Activated CD8-positive, alpha-beta memory T cell treated with anti-CD3 and anti-CD28 coated beads, Interleukin-2, amount 50 U/mL, for 48 hours (primary cell): ENCODE data around the gene RYR2.

Experiments used
- DNase-seq: peaks from one replicate; pipeline ENCODE4 v3.0.0-alpha.2; 2020

RYR2 gene

GRCh38 chr1:237383791-237384190 lies 341.8 kb downstream of the RYR2 start:
- DNase-seq = no peak

GRCh38 chr1:237384213-237384612 lies 342.2 kb downstream of the RYR2 start:
- DNase-seq = no peak

- no peak for DNase-seq
Measured at GRCh38 chr1:237386362-237387143, 344.6 kb downstream of the RYR2 start.

GRCh38 chr1:237387144-237387505 lies 345.1 kb downstream of the RYR2 start:
- no peak for DNase-seq

GRCh38 chr1:237390823-237391222 lies 348.8 kb downstream of the RYR2 start:
- no peak for DNase-seq

- DNase-seq = no peak
Measured at GRCh38 chr1:237393632-237394031, 351.6 kb downstream of the RYR2 start.

GRCh38 chr1:237394281-237394680 lies 352.3 kb downstream of the RYR2 start:
- DNase-seq = no peak

GRCh38 chr1:237396426-237396825 lies 354.4 kb downstream of the RYR2 start:
- DNase-seq = no peak

- DNase-seq = no peak
Measured at GRCh38 chr1:237398751-237399150, 356.8 kb downstream of the RYR2 start.

GRCh38 chr1:237405912-237406311 lies 363.9 kb downstream of the RYR2 start:
- DNase-seq = no peak

- no peak for DNase-seq
Measured at GRCh38 chr1:237411621-237412020, 369.6 kb downstream of the RYR2 start.

GRCh38 chr1:237416924-237417655 lies 375.1 kb downstream of the RYR2 start:
- DNase-seq = no peak

- no peak for DNase-seq
Measured at GRCh38 chr1:237428809-237429208, 386.8 kb downstream of the RYR2 start.

- DNase-seq = no peak
Measured at GRCh38 chr1:237429252-237429651, 387.3 kb downstream of the RYR2 start.

GRCh38 chr1:237431448-237431847 lies 389.5 kb downstream of the RYR2 start:
- DNase-seq = no peak

GRCh38 chr1:237440346-237440745 lies 398.4 kb downstream of the RYR2 start:
- DNase-seq = no peak

- no peak for DNase-seq
Measured at GRCh38 chr1:237444120-237444790, 402.3 kb downstream of the RYR2 start.

- DNase-seq = no peak
Measured at GRCh38 chr1:237448042-237448441, 406.1 kb downstream of the RYR2 start.

- no peak for DNase-seq
Measured at GRCh38 chr1:237457573-237457972, 415.6 kb downstream of the RYR2 start.

- no peak for DNase-seq
Measured at GRCh38 chr1:237467320-237467719, 425.3 kb downstream of the RYR2 start.

GRCh38 chr1:237470712-237471338 lies 428.8 kb downstream of the RYR2 start:
- DNase-seq = no peak

GRCh38 chr1:237471377-237471776 lies 429.4 kb downstream of the RYR2 start:
- DNase-seq = no peak

- no peak for DNase-seq
Measured at GRCh38 chr1:237471956-237472355, 430.0 kb downstream of the RYR2 start.
